ENCODE results near the gene HES2. TPM values are rescaled to one million over a fixed set of nuclear protein-coding genes. Genes with fewer than 3 reads are reported as not detected.
"Not testable (repeated sequence)": the region's sequence is repeated elsewhere in the genome, so short reads cannot be mapped to it uniquely, and the experiment has no call there.

The HES2 gene
- total RNA-seq, 1 donor from 2014 or later, result not detected

DNA sequence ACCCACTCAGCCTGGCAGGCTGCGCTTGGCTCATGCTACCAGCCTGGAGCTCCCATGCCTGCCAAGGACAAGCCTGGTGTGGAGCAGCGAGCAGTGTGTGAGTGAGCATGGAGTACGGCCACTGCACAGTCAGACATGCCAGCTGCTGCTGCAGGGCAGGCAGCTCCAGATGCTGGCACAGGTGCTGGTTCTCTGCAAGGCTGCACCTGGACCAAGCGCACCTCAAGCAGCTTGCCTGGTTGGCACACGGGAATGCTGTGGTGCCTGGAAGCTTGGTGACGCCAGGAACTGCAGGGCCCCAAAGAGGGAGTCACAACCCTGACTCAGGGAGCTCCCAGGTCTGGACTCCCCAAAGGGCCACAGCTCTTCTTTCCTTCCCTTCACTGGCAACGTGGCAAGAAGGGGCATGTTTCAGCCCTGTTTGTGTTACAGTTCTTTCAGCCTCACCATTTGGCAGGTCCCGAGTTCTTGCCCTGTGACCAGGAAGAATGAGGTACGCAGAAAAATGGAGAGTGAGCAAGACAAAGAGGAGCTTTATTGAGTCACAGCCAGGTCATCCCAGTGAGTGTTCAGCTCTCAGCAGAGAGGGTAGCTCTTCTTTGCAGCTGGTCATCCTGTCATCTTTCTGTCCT lies 52.2 kb downstream of the HES2 start:
- H3K27me3 ChIP-seq, result no peaks in the 10 kb centered on the region
- H3K9me3 ChIP-seq, result no peaks in the 10 kb centered on the region
- peak overlapping the region in 1 of 2 donors; percentile 26 for H3K27ac ChIP-seq
- TF ChIP-seq, protein P1, sequence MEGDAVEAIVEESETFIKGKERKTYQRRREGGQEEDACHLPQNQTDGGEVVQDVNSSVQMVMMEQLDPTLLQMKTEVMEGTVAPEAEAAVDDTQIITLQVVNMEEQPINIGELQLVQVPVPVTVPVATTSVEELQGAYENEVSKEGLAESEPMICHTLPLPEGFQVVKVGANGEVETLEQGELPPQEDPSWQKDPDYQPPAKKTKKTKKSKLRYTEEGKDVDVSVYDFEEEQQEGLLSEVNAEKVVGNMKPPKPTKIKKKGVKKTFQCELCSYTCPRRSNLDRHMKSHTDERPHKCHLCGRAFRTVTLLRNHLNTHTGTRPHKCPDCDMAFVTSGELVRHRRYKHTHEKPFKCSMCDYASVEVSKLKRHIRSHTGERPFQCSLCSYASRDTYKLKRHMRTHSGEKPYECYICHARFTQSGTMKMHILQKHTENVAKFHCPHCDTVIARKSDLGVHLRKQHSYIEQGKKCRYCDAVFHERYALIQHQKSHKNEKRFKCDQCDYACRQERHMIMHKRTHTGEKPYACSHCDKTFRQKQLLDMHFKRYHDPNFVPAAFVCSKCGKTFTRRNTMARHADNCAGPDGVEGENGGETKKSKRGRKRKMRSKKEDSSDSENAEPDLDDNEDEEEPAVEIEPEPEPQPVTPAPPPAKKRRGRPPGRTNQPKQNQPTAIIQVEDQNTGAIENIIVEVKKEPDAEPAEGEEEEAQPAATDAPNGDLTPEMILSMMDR (IDR thresholded peaks at IDR 0.05), result no peak
- no peak for DNase-seq (ENCODE audit: low spot score in 2 of 2)
- no peak overlapping the region for H3K4me3 ChIP-seq
- intact Hi-C loops (cut with DNase I), result no loop called here
- H3K36me3 ChIP-seq, result no peaks in the 10 kb centered on the region
- peaks cover 0 to 22% of the 10 kb centered on the region in 2 donors for H3K4me1 ChIP-seq

DNA sequence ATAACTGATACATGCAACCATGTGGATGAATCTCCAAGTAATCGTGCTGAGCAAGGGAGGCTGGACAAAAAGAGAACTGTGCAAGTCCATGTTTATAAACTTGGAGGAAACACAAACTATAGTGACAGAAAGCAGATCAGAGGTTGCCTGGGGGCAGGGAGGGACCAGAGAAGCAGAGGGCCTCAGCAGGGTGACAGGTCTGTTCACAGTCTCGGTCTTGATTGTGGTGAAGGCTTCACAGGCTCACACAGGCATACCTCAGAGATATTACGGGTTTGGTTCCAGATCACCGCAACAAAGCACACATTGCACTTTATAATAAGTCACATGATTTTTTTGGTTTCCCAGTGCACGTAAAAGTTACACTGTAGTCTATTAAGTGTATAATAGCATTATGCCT lies 54.7 kb downstream of the HES2 start:
- Histone ChIP-seq H3K36me3 (no peaks in the 10 kb centered on the region), H3K4me1 (peaks cover 1 to 24% of the 10 kb centered on the region in 2 donors), H3K27ac (no peak overlapping the region), H3K4me3 (no peak overlapping the region), H3K27me3 (no peaks in the 10 kb centered on the region), H3K9me3 (no peaks in the 10 kb centered on the region)
- DNase-seq (ENCODE audit: low spot score in 2 of 2), result no peak
- intact Hi-C loops (cut with DNase I), result no loop called here
- TF ChIP-seq, protein P1 (IDR thresholded peaks at IDR 0.05), result no peak

DNA sequence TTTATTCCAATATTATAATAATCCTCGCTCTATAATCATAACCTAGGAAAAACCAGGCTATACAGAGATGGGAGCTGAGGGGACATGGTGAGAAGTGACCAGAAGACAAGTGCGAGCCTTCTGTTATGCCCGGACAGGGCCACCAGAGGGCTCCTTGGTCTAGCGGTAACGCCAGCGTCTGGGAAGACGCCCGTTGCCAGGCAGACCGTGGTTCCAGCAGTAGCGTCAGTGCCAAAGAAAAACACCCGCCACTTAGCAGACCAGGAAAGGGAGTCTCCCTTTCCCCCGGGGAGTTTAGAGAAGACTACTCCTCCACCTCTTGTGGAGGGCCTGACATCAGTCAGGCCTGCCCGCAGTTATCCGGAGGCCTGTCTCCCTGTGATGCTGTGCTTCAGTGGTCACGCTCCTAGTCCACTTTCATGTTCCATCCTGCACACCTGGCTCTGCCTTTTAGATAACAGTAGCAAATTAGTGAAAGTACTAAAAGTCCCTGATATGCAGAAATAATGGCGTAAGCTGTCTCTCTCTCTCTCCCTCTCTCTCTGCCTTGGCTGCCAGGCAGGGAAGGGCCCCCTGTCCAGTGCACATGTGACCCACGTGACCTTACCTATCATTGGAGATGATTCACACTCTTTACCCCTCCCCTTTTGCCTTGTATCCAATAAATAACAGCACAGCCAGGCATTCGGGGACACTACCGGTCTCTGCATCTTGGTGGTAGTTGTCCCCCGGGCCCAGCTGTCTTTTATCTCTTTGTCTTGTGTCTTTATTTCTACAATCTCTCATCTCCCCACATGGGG lies 56.4 kb downstream of the HES2 start:
- H3K9me3 ChIP-seq, H3K36me3 ChIP-seq, H3K4me3 ChIP-seq, H3K27me3 ChIP-seq, H3K27ac ChIP-seq: not testable (repeated sequence)
- DNase-seq (ENCODE audit: low spot score in 2 of 2), result peak in 1 of 2 donors; percentile 87
- H3K4me1 ChIP-seq, result peaks cover 14 to 37% of the 10 kb centered on the region in 2 donors
- TF ChIP-seq, protein P1 (IDR thresholded peaks at IDR 0.05), result peak; percentile 72 to 81 (median 74)
- intact Hi-C loops (cut with DNase I), result loop anchor here (1.0 to 5.0 kb wide), 3 partner anchors 41 to 116 kb away; no protein-coding TSS in a partner anchor

Other genes starting within 250 kb of the HES2 start
- gene CHD5, start 239.6 kb downstream of the HES2 start, total RNA-seq, result 4.0 TPM
- 88.8 TPM for gene RPL22, start 220.3 kb downstream of the HES2 start, total RNA-seq
- 81.1 TPM for gene RNF207, start 213.8 kb downstream of the HES2 start, total RNA-seq
- 96.7 TPM for gene ICMT, start 184.0 kb downstream of the HES2 start, total RNA-seq
- not detected for gene HES3, start 175.7 kb downstream of the HES2 start, total RNA-seq
- gene GPR153, start 158.8 kb downstream of the HES2 start, total RNA-seq, result 24.3 TPM
- gene ACOT7, start 26.2 kb downstream of the HES2 start, total RNA-seq, result 16.1 TPM
- gene ESPN, start 4.9 kb upstream of the HES2 start, total RNA-seq, result 2.2 TPM
- gene TNFRSF25, start 46.3 kb upstream of the HES2 start, total RNA-seq, result 18.0 TPM
- gene PLEKHG5, start 71.7 kb upstream of the HES2 start, total RNA-seq, result 11.4 TPM
- 31.0 TPM for gene NOL9, start 134.6 kb upstream of the HES2 start, total RNA-seq
- gene TAS1R1, start 135.4 kb upstream of the HES2 start, total RNA-seq, result not detected
- 106 TPM for gene ZBTB48, start 160.1 kb upstream of the HES2 start, total RNA-seq
- 147 TPM for gene KLHL21, start 182.9 kb upstream of the HES2 start, total RNA-seq
- gene PHF13, start 193.8 kb upstream of the HES2 start, total RNA-seq, result 1.5 TPM
- gene THAP3, start 204.9 kb upstream of the HES2 start, total RNA-seq, result 9.3 TPM

Measured in ascending aorta (tissue), 2 donors.